K562 (cell line): ENCODE data around the gene RDH14.

ENCODE experiments used
- CHD1 ChIP-seq: fragments of 200-600 bp; sonication (generic); IDR thresholded peaks from one replicate; pipeline ENCODE4 v1.6.1; 2012; ENCODE audit warnings: mild to moderate bottlenecking, moderate library complexity, low read length, inconsistent platforms
- CHD4 ChIP-seq: fragments of 200-600 bp; sonication (generic); IDR thresholded peaks from 3 replicates; pipeline ENCODE4 v1.6.1; 2012; ENCODE audit warnings: low read depth, mild to moderate bottlenecking, mixed read lengths, low read length, inconsistent platforms; ENCODE audit not compliant: insufficient read depth, insufficient replicate concordance, poor library complexity, severe bottlenecking
- EHMT2 ChIP-seq: fragments of 450-650 bp; IDR thresholded peaks from 2 replicates; pipeline ENCODE4 v1.6.1; 2018; ENCODE audit warnings: antibody characterized with exemption
- EZH2 ChIP-seq: IDR thresholded peaks from 2 replicates; pipeline ENCODE4 v1.6.1; 2012; ENCODE audit warnings: low read depth, mild to moderate bottlenecking, inconsistent platforms, low read length, borderline replicate concordance
- IRF2 ChIP-seq: sonication (generic); formaldehyde crosslinking; IDR thresholded peaks from 2 replicates; pipeline ENCODE4 v1.8.1; 2022; ENCODE audit warnings: mild to moderate bottlenecking, missing genetic modification reagents
- KLF1 ChIP-seq: fragments of 450-650 bp; IDR thresholded peaks from 2 replicates; pipeline ENCODE4 v1.6.1; 2016; ENCODE audit warnings: missing genetic modification characterization, missing compliant biosample characterization
- KLF10 ChIP-seq: fragments of 250-450 bp; sonication (Bioruptor Pico); IDR thresholded peaks from 2 replicates; pipeline ENCODE4 v1.6.1; 2021; ENCODE audit warnings: matching md5 sums
- LARP7 ChIP-seq: fragments of 450-650 bp; IDR thresholded peaks from 2 replicates; pipeline ENCODE4 v1.6.1; 2016
- MTF1 ChIP-seq: fragments of 250-450 bp; sonication (Bioruptor Pico); IDR thresholded peaks from 2 replicates; pipeline ENCODE4 v1.9.0; 2021; ENCODE audit warnings: moderate library complexity, mild to moderate bottlenecking, inconsistent platforms, borderline replicate concordance
- NR2C2 ChIP-seq, 2 experiments: fragments of 200-800 bp in 1 of 2; sonication (Bioruptor generic) in 1 of 2; sonication (generic) in 1 of 2; formaldehyde crosslinking in 1 of 2; IDR thresholded peaks; 2 replicates each; pipeline versions ENCODE4 v1.6.1 to v1.8.0; 2016 to 2022; ENCODE audit warnings: mild to moderate bottlenecking in 1 of 2, missing compliant biosample characterization in 1 of 2, missing genetic modification characterization in 1 of 2, missing genetic modification reagents in 1 of 2
- SMC3 ChIP-seq: conservative IDR thresholded peaks from 2 replicates; pipeline ENCODE4 v1.6.1; 2011; ENCODE audit warnings: low read depth, low read length, improper control_type of control experiment; ENCODE audit not compliant: insufficient read depth
- TF ChIP-seq, protein P1 (sequence below), 3 experiments: IDR thresholded peaks in 2 of 3; conservative IDR thresholded peaks in 1 of 3; 2 replicates each; pipeline ENCODE4 v1.5.1; 2011 to 2012; ENCODE audit warnings: low read length in 3 of 3, mild to moderate bottlenecking in 3 of 3, control low read depth in 2 of 3, improper control_type of control experiment in 1 of 3, inconsistent platforms in 1 of 3, low read depth in 1 of 3, mixed read lengths in 1 of 3, moderate library complexity in 1 of 3; ENCODE audit not compliant: insufficient read depth in 2 of 3
- TF ChIP-seq, protein P2 (sequence below): IDR thresholded peaks from 2 replicates; pipeline ENCODE4 v1.6.1; 2016; ENCODE audit warnings: missing genetic modification characterization, missing compliant biosample characterization

GRCh38 chr2:18540872-18541271, 19.6 kb downstream of the RDH14 start:
- TF ChIP-seq NR2C2 (CRISPR knock-in tag; IDR thresholded peaks at IDR 0.05) (no peak), NR2C2 (tag; IDR thresholded peaks at IDR 0.05) (no peak), EZH2 (no peak), SMC3 (no peak), KLF10 (CRISPR knock-in tag) (no peak), IRF2 (CRISPR knock-in tag) (no peak), KLF1 (tag) (no peak), LARP7 (no peak), CHD4 (no peak), EHMT2 (no peak), CHD1 (no peak), MTF1 (no peak)
- TF ChIP-seq, protein P1, sequence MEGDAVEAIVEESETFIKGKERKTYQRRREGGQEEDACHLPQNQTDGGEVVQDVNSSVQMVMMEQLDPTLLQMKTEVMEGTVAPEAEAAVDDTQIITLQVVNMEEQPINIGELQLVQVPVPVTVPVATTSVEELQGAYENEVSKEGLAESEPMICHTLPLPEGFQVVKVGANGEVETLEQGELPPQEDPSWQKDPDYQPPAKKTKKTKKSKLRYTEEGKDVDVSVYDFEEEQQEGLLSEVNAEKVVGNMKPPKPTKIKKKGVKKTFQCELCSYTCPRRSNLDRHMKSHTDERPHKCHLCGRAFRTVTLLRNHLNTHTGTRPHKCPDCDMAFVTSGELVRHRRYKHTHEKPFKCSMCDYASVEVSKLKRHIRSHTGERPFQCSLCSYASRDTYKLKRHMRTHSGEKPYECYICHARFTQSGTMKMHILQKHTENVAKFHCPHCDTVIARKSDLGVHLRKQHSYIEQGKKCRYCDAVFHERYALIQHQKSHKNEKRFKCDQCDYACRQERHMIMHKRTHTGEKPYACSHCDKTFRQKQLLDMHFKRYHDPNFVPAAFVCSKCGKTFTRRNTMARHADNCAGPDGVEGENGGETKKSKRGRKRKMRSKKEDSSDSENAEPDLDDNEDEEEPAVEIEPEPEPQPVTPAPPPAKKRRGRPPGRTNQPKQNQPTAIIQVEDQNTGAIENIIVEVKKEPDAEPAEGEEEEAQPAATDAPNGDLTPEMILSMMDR (IDR thresholded peaks at IDR 0.05 in 2 of 3, conservative IDR thresholded peaks at IDR 0.05 in 1 of 3; ENCODE audit: insufficient read depth in 2 of 3, low read depth in 1 of 3, low read length in 3 of 3) = no peak
- TF ChIP-seq, protein P2, sequence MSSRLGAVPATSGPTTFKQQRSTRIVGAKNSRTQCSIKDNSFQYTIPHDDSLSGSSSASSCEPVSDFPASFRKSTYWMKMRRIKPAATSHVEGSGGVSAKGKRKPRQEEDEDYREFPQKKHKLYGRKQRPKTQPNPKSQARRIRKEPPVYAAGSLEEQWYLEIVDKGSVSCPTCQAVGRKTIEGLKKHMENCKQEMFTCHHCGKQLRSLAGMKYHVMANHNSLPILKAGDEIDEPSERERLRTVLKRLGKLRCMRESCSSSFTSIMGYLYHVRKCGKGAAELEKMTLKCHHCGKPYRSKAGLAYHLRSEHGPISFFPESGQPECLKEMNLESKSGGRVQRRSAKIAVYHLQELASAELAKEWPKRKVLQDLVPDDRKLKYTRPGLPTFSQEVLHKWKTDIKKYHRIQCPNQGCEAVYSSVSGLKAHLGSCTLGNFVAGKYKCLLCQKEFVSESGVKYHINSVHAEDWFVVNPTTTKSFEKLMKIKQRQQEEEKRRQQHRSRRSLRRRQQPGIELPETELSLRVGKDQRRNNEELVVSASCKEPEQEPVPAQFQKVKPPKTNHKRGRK (tag) = no peak
